GM12878 (cell line): ENCODE results near the gene RIPPLY2. TPM values are rescaled to one million over a fixed set of nuclear protein-coding genes. Genes with fewer than 3 reads are reported as not detected.

ENCODE experiments used
- ATAC-seq: fragments of 200-7000 bp; cut with Tn5 transposase; 3 replicates; pipeline ENCODE4 v1.9.1; 2020; ENCODE audit warnings: mild to moderate bottlenecking, moderate library complexity
- BruUV-seq: library from RNA; stranded (reverse); fragments of 400-500 nt; replicated peaks from 2 replicates; lab custom pipeline; 2021; lab: Mats Ljungman, UMichigan
- CTCF ChIA-PET: fragments of 300-600 bp; sonication (Branson Sonifier 250); formaldehyde crosslinking; extraction: SDS; loops from one replicate; lab custom pipeline; 2021; ENCODE audit warnings: inconsistent platforms; lab: Yijun Ruan, JAX
- POLR2A ChIA-PET: fragments of 350-600 bp; formaldehyde crosslinking; extraction: SDS; loops from one replicate; lab custom pipeline; 2021; ENCODE audit warnings: inconsistent platforms; lab: Charles Lee
- RAD21 ChIA-PET: fragments of 300-600 bp; sonication (Branson Sonifier 250); formaldehyde crosslinking; loops from one replicate; lab custom pipeline; 2023; ENCODE audit warnings: antibody characterized with exemption; ENCODE audit not compliant: unreplicated experiment; lab: Charles Lee
- SMC1A ChIA-PET: fragments of 300-600 bp; sonication (Branson Sonifier 250); formaldehyde crosslinking; loops from one replicate; lab custom pipeline; 2023; ENCODE audit not compliant: unreplicated experiment, uncharacterized antibody; lab: Charles Lee
- DNase-seq: peaks from one replicate; pipeline ENCODE4 v3.0.0-alpha.2; 2011; ENCODE audit warnings: low read depth, low spot score
- FAIRE-seq: peaks from 3 replicates; lab custom pipeline; 2011; peaks lifted over from hg19 to GRCh38; lab: Jason Lieb, UNC
- H2AFZ ChIP-seq: 2 replicates; pipeline ENCODE4 v1.6.0; 2011; ENCODE audit warnings: low read depth, low read length, control low read depth; ENCODE audit not compliant: control insufficient read depth
- H3K27ac ChIP-seq: 2 replicates; pipeline ENCODE4 v1.5.1; 2011; ENCODE audit warnings: control low read depth; ENCODE audit not compliant: control insufficient read depth, insufficient read depth
- H3K27me3 ChIP-seq, 2 experiments: replicated peaks in 1 of 2; 2 replicates each; pipeline versions ENCODE4 v1.6.0 to v1.6.1; 2011; ENCODE audit warnings: low read length in 1 of 2; ENCODE audit not compliant: control insufficient read depth in 2 of 2, insufficient read depth in 2 of 2
- H3K36me3 ChIP-seq, 2 experiments: 2 replicates each; pipeline ENCODE4 v1.5.1; 2011; ENCODE audit warnings: low read length in 1 of 2; ENCODE audit not compliant: control insufficient read depth in 2 of 2, insufficient read depth in 2 of 2
- H3K4me1 ChIP-seq: 2 replicates; pipeline ENCODE4 v1.6.1; 2011; ENCODE audit warnings: mild to moderate bottlenecking, low read length, moderate library complexity, mixed read lengths; ENCODE audit not compliant: control insufficient read depth, insufficient read depth
- H3K4me2 ChIP-seq: 2 replicates; pipeline ENCODE4 v1.6.0; 2011; ENCODE audit warnings: control low read depth; ENCODE audit not compliant: control insufficient read depth, insufficient read depth
- H3K4me3 ChIP-seq: fragments of 200-600 bp; sonication (generic); 2 replicates; pipeline ENCODE4 v1.5.1; 2016
- H3K79me2 ChIP-seq: 2 replicates; pipeline ENCODE4 v1.6.0; 2011; ENCODE audit warnings: low read length; ENCODE audit not compliant: control insufficient read depth, insufficient read depth
- H3K9ac ChIP-seq: 2 replicates; pipeline ENCODE4 v1.8.0; 2011; ENCODE audit warnings: low read length, control low read depth, mixed read lengths; ENCODE audit not compliant: control insufficient read depth, insufficient read depth
- H3K9me3 ChIP-seq: replicated peaks from 3 replicates; pipeline ENCODE4 v1.5.1; 2011; ENCODE audit warnings: mild to moderate bottlenecking, low read length; ENCODE audit not compliant: control insufficient read depth, insufficient read depth
- H4K20me1 ChIP-seq: 2 replicates; pipeline ENCODE4 v1.6.0; 2011; ENCODE audit not compliant: control insufficient read depth, insufficient read depth
- BMI1 ChIP-seq: fragments of 450-650 bp; IDR thresholded peaks from 2 replicates; pipeline ENCODE4 v1.6.1; 2016; ENCODE audit warnings: mild to moderate bottlenecking, moderate library complexity, borderline replicate concordance
- SMAD1 ChIP-seq: fragments of 450-650 bp; IDR thresholded peaks from 2 replicates; pipeline ENCODE4 v1.6.1; 2018; ENCODE audit warnings: mild to moderate bottlenecking, low read depth; ENCODE audit not compliant: partially characterized antibody
- ZSCAN29 ChIP-seq: fragments of 450-650 bp; IDR thresholded peaks from 2 replicates; pipeline ENCODE4 v1.6.1; 2017; ENCODE audit warnings: mild to moderate bottlenecking, moderate library complexity
- WGBS: methylation state at CpG from one replicate; pipeline ENCODE4 v1.1.6; 2016; ENCODE audit warnings: low lambda C conversion rate; ENCODE audit not compliant: insufficient replicate concordance, insufficient coverage; ENCODE audit errors: missing lambda C conversion rate; 5-methylcytosine and 5-hydroxymethylcytosine counted together
- in situ Hi-C: fragments of 300-500 bp; cut with MboI; formaldehyde crosslinking; loops from 9 replicates; pipeline ENCODE4 v1.14.3; 2018; ENCODE audit warnings: mixed read lengths
- intact Hi-C: fragments of 100-400 bp; cut with micrococcal nuclease; formaldehyde crosslinking; loops from one replicate; pipeline ENCODE4 v1.14.2; 2022; ENCODE audit not compliant: unreplicated experiment
- polyA plus RNA-seq, 11 experiments: library from polyadenylated mRNA; depleted of rRNA in 4 of 11; unstranded in 6 of 11; stranded (reverse) in 5 of 11; fragments of >200 nt; fragmentation: Nextera tagmentation in 4 of 11; fragmentation: Illumina TruSeq in 1 of 11; extraction: Ambion mirVana in 4 of 11; extraction: Trizol in 1 of 11; gene quantifications; 1 replicate in 1 of 11; 2 replicates in 10 of 11; pipeline versions ENCODE4 v1.2.1 to v1.2.3, GENCODE V29; 2011 to 2016; ENCODE audit warnings: inconsistent platforms in 2 of 11, missing spikeins in 2 of 11, low read depth in 1 of 11
- total RNA-seq, 4 experiments: library from RNA; depleted of rRNA in 3 of 4; stranded (reverse); fragments of >200 nt in 3 of 4; fragmentation: Illumina TruSeq in 1 of 4; extraction: Trizol in 1 of 4; gene quantifications; 2 replicates each; pipeline versions ENCODE4 v1.2.1 to v1.2.3, GENCODE V29; 2013 to 2021

RIPPLY2 gene
- total and polyA plus RNA-seq, 10 of the 15 experiments (the other 5 are each of a cell fraction or from before 2014, with no cell fraction given), result 0.09 to 0.51 (median 0.17) TPM; not detected in 7

- DNase-seq, result no peak
- Histone ChIP-seq H3K27ac (peak overlapping the region; percentile 75), H3K36me3 (peaks cover 0 to 3% of the 10 kb centered on the region in 2 experiments; a peak in 2 of 4 replicates), H3K9me3 (no peaks in the 10 kb centered on the region; the same call in 2 of the 3 replicates), H3K4me2 (peak overlapping the region; percentile 87), H2AFZ (peak overlapping the region; percentile 94), H3K27me3 (0 out of 4 replicates have a peak, but pooled peaks cover 0 to 4% of the 10 kb centered on the region in 2 experiments), H3K4me3 (peak overlapping the region; percentile 83), H3K4me1 (peaks cover 5% of the 10 kb centered on the region; the same call in 1 of the 2 replicates), H3K79me2 (peaks cover 41% of the 10 kb centered on the region), H4K20me1 (no peaks in the 10 kb centered on the region), H3K9ac (peak overlapping the region; percentile 89)
- no peak for TF ChIP-seq SMAD1
- 0 out of 2 replicates have a peak, but pooled peaks have one; percentile 7 for TF ChIP-seq BMI1
- no peak for TF ChIP-seq ZSCAN29
- under 1% methylated on average over 7 of the region's 7 CpGs for WGBS
- ChIA-PET CTCF (interaction anchor here (0.7 to 1.5 kb wide), 6 partner anchors 13 to 644 kb away, joined by 3 to 6 read pairs (median 4); no protein-coding TSS in a partner anchor), SMC1A (interaction anchor here (1.0 to 1.9 kb wide), 6 partner anchors 9 to 367 kb away, joined by 3 to 8 read pairs (median 4); partner anchors contain the start of gene CEP162), RAD21 (interaction anchor here (0.6 to 2.3 kb wide), 7 partner anchors 9 to 562 kb away, joined by 3 to 10 read pairs (median 4); no protein-coding TSS in a partner anchor), POLR2A (interaction anchor here (0.9 to 2.0 kb wide), 4 partner anchors 10 to 366 kb away, joined by 3 to 9 read pairs (median 4); partner anchors contain the start of gene SNAP91)
- intact Hi-C loops, result no loop called here
- in situ Hi-C loops, result no loop called here
- no peak for FAIRE-seq
- ATAC-seq, result peak; percentile 22
- no TSS peak for BruUV-seq
Measured at GRCh38 chr6:83860359-83860755, 7.2 kb downstream of the RIPPLY2 start.
